ENCODE data around the gene KCNK5. TPM values are rescaled to one million over a fixed set of nuclear protein-coding genes. Genes with fewer than 3 reads are reported as not detected.

KCNK5 gene
- polyA plus RNA-seq, 2 of the 4 experiments (the other 2 are of a cell fraction) = 1.5 to 2.3 TPM

DNA sequence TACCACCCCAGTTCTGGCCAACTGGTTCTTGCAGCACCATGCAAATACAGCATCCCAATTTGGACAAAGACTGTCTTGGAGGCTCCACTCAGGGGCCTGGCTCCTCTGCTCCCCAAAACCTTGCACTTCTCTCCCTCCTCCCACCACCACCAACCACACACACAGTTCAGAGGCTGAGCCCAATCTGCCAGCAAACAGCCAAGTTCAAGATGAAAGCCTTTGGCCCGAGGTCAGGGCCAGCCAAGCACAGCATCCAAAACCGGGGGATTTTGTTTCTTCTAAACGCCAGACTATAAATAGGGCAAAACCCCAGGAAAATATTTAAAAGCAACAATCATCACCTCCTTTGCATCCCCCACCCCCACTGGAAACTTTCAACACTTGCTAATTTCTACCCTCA, 5.7 kb downstream of the KCNK5 start:
- ChIA-PET CTCF (no interaction called here), POLR2A (no interaction called here)
- TF ChIP-seq KDM5A (IDR thresholded peaks at IDR 0.05) (no peak), NFE2L2 (conservative IDR thresholded peaks at IDR 0.05; ENCODE audit: low read length) (no peak), ZSCAN20 (CRISPR knock-in tag; IDR thresholded peaks at IDR 0.05) (no peak), NR3C1 (IDR thresholded peaks at IDR 0.05) (no peak), JUNB (IDR thresholded peaks at IDR 0.05) (no peak), MYC (IDR thresholded peaks at IDR 0.05; ENCODE audit: borderline replicate concordance, low read length) (no peak), FOSB (CRISPR knock-in tag; IDR thresholded peaks at IDR 0.05) (no peak), BHLHE40 (IDR thresholded peaks at IDR 0.05; ENCODE audit: low read depth, low read length) (no peak), ZC3H11A (IDR thresholded peaks at IDR 0.05) (no peak), ZNF302 (CRISPR knock-in tag; IDR thresholded peaks at IDR 0.05) (no peak), PHF8 (IDR thresholded peaks at IDR 0.05; ENCODE audit: borderline replicate concordance, low read depth) (no peak), HOXB13 (CRISPR knock-in tag; IDR thresholded peaks at IDR 0.05; ENCODE audit: low read depth) (no peak), FOSL2 (IDR thresholded peaks at IDR 0.05) (no peak), FOSL2 (CRISPR knock-in tag; IDR thresholded peaks at IDR 0.05) (no peak), HEYL (CRISPR knock-in tag; IDR thresholded peaks at IDR 0.05) (no peak)
- TF ChIP-seq, protein P1, sequence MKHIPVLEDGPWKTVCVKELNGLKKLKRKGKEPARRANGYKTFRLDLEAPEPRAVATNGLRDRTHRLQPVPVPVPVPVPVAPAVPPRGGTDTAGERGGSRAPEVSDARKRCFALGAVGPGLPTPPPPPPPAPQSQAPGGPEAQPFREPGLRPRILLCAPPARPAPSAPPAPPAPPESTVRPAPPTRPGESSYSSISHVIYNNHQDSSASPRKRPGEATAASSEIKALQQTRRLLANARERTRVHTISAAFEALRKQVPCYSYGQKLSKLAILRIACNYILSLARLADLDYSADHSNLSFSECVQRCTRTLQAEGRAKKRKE (CRISPR knock-in tag; IDR thresholded peaks at IDR 0.05; ENCODE audit: low read depth) = no peak
- TF ChIP-seq, protein P2, sequence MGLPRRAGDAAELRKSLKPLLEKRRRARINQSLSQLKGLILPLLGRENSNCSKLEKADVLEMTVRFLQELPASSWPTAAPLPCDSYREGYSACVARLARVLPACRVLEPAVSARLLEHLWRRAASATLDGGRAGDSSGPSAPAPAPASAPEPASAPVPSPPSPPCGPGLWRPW (IDR thresholded peaks at IDR 0.05) = no peak
- TF ChIP-seq, protein P3, sequence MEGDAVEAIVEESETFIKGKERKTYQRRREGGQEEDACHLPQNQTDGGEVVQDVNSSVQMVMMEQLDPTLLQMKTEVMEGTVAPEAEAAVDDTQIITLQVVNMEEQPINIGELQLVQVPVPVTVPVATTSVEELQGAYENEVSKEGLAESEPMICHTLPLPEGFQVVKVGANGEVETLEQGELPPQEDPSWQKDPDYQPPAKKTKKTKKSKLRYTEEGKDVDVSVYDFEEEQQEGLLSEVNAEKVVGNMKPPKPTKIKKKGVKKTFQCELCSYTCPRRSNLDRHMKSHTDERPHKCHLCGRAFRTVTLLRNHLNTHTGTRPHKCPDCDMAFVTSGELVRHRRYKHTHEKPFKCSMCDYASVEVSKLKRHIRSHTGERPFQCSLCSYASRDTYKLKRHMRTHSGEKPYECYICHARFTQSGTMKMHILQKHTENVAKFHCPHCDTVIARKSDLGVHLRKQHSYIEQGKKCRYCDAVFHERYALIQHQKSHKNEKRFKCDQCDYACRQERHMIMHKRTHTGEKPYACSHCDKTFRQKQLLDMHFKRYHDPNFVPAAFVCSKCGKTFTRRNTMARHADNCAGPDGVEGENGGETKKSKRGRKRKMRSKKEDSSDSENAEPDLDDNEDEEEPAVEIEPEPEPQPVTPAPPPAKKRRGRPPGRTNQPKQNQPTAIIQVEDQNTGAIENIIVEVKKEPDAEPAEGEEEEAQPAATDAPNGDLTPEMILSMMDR (IDR thresholded peaks at IDR 0.05) = no peak
- TF ChIP-seq, protein P4, sequence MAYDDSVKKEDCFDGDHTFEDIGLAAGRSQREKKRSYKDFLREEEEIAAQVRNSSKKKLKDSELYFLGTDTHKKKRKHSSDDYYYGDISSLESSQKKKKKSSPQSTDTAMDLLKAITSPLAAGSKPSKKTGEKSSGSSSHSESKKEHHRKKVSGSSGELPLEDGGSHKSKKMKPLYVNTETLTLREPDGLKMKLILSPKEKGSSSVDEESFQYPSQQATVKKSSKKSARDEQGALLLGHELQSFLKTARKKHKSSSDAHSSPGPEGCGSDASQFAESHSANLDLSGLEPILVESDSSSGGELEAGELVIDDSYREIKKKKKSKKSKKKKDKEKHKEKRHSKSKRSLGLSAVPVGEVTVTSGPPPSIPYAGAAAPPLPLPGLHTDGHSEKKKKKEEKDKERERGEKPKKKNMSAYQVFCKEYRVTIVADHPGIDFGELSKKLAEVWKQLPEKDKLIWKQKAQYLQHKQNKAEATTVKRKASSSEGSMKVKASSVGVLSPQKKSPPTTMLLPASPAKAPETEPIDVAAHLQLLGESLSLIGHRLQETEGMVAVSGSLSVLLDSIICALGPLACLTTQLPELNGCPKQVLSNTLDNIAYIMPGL (CRISPR knock-in tag; IDR thresholded peaks at IDR 0.05; ENCODE audit: borderline replicate concordance) = no peak
- TF ChIP-seq, protein P5, sequence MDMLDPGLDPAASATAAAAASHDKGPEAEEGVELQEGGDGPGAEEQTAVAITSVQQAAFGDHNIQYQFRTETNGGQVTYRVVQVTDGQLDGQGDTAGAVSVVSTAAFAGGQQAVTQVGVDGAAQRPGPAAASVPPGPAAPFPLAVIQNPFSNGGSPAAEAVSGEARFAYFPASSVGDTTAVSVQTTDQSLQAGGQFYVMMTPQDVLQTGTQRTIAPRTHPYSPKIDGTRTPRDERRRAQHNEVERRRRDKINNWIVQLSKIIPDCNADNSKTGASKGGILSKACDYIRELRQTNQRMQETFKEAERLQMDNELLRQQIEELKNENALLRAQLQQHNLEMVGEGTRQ (IDR thresholded peaks at IDR 0.05) = no peak
- DNase-seq (ENCODE audit: low read depth in 1 of 2, low spot score in 1 of 2) (no peak), FAIRE-seq (no peak), ATAC-seq (no peak)
- no peaks in the 10 kb centered on the region for H3K9me3 ChIP-seq
- no peak overlapping the region for H3K27ac ChIP-seq
- H3K4me3 ChIP-seq = no peak overlapping the region
- H3K4me1 ChIP-seq = peaks cover 36% of the 10 kb centered on the region
- no peak overlapping the region for H3K4me2 ChIP-seq
- 74% methylated on average over 3 of the region's 3 CpGs for WGBS (ENCODE audit: missing lambda C conversion rate)

DNA sequence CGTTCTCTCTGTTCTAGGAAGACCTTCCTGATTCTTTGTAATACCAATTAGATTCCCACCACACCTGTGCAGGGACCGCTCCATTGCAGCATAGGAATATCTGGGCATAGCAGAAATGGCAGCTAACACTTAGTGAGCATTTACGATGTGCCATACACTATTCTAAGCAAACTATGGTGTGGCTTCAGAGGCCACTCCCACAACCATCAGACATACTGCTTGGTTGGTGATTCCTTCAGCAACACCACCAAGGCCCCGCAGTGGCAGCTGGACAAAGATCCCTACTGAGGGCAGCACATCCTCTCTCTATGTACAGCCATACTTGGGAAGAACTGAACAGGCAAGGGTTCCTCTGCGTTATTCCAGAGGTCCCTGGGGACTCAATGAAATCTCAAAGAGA, 6.2 kb downstream of the KCNK5 start:
- WGBS (ENCODE audit: missing lambda C conversion rate) = 91% methylated on average over 5 of the region's 5 CpGs
- no peak overlapping the region for H3K27ac ChIP-seq
- H3K4me3 ChIP-seq = no peak overlapping the region
- ChIA-PET POLR2A (no interaction called here), CTCF (no interaction called here)
- H3K9me3 ChIP-seq = no peaks in the 10 kb centered on the region
- peaks cover 37% of the 10 kb centered on the region for H3K4me1 ChIP-seq
- no peak for ATAC-seq
- no peak overlapping the region for H3K4me2 ChIP-seq
- no peak for DNase-seq (ENCODE audit: low read depth in 1 of 2, low spot score in 1 of 2)
- TF ChIP-seq, protein P6, sequence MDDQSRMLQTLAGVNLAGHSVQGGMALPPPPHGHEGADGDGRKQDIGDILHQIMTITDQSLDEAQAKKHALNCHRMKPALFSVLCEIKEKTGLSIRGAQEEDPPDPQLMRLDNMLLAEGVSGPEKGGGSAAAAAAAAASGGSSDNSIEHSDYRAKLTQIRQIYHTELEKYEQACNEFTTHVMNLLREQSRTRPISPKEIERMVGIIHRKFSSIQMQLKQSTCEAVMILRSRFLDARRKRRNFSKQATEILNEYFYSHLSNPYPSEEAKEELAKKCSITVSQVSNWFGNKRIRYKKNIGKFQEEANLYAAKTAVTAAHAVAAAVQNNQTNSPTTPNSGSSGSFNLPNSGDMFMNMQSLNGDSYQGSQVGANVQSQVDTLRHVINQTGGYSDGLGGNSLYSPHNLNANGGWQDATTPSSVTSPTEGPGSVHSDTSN (IDR thresholded peaks at IDR 0.05) = no peak
- TF ChIP-seq RNF2 (IDR thresholded peaks at IDR 0.05; ENCODE audit: borderline replicate concordance, low read depth) = no peak
- no peak for FAIRE-seq
